Subcutaneous abdominal adipose tissue (tissue), 5 donors: ENCODE results near the gene PRRT3.
"Not testable (repeated sequence)": the region's sequence is repeated elsewhere in the genome, so short reads cannot be mapped to it uniquely, and the experiment has no call there.

ENCODE experiments used
- H3K27ac ChIP-seq: one replicate; pipeline ENCODE4 v1.7.0; 2013; ENCODE audit warnings: low read depth, mild to moderate bottlenecking, inconsistent platforms, low read length, moderate library complexity
- H3K27me3 ChIP-seq, 5 donors: one replicate each; pipeline ENCODE4 v1.7.0; 2013; ENCODE audit warnings: low read length in 5 of 5, inconsistent platforms in 1 of 5; ENCODE audit not compliant: control insufficient read depth in 5 of 5, insufficient read depth in 4 of 5
- H3K36me3 ChIP-seq, 5 donors: one replicate each; pipeline ENCODE4 v1.7.0; 2013; ENCODE audit warnings: low read length in 5 of 5; ENCODE audit not compliant: control insufficient read depth in 5 of 5, insufficient read depth in 5 of 5
- H3K4me1 ChIP-seq, 5 donors: one replicate each; pipeline ENCODE4 v1.7.0; 2013; ENCODE audit warnings: low read length in 5 of 5, mild to moderate bottlenecking in 3 of 5, moderate library complexity in 1 of 5; ENCODE audit not compliant: control insufficient read depth in 5 of 5, insufficient read depth in 5 of 5
- H3K4me3 ChIP-seq, 5 donors: one replicate each; pipeline ENCODE4 v1.7.0; 2013; ENCODE audit warnings: low read length in 5 of 5, low read depth in 1 of 5
- H3K9ac ChIP-seq, 5 donors: one replicate each; pipeline ENCODE4 v1.7.0; 2013; ENCODE audit warnings: low read length in 5 of 5, mild to moderate bottlenecking in 4 of 5, moderate library complexity in 3 of 5
- H3K9me3 ChIP-seq, 5 donors: one replicate each; pipeline ENCODE4 v1.7.0; 2013; ENCODE audit warnings: low read length in 5 of 5; ENCODE audit not compliant: control insufficient read depth in 5 of 5
- donor health status: healthy.
- donor health status: healthy.
- donor health status: healthy.
- donor health status: healthy.
- donor health status: healthy.

The PRRT3 gene

GRCh38 chr3:9901967-9902366 is 50.2 kb downstream of the PRRT3 start:
- H3K4me1 ChIP-seq = peaks cover 10 to 45% (median 38%) of the 10 kb centered on the region in 5 donors
- no peak overlapping the region for H3K9ac ChIP-seq
- no peaks in the 10 kb centered on the region for H3K9me3 ChIP-seq
- no peaks in the 10 kb centered on the region for H3K27me3 ChIP-seq
- peaks cover 0 to 7% (median 6%) of the 10 kb centered on the region in 5 donors for H3K36me3 ChIP-seq
- no peak overlapping the region for H3K4me3 ChIP-seq
- peak overlapping the region; percentile 81 for H3K27ac ChIP-seq

- not testable (repeated sequence) for H3K36me3 ChIP-seq, H3K9me3 ChIP-seq, H3K27me3 ChIP-seq, H3K9ac ChIP-seq, H3K4me3 ChIP-seq, H3K27ac ChIP-seq
- H3K4me1 ChIP-seq = peaks cover 10 to 46% (median 38%) of the 10 kb centered on the region in 5 donors
Observed at GRCh38 chr3:9900965-9901415, 51.2 kb downstream of the PRRT3 start.

- no peak overlapping the region for H3K4me3 ChIP-seq
- no peaks in the 10 kb centered on the region for H3K9me3 ChIP-seq
- H3K9ac ChIP-seq = no peak overlapping the region
- peak overlapping the region; percentile 16 for H3K27ac ChIP-seq
- H3K4me1 ChIP-seq = peaks cover 10 to 51% (median 38%) of the 10 kb centered on the region in 5 donors
- no peaks in the 10 kb centered on the region for H3K36me3 ChIP-seq
- H3K27me3 ChIP-seq = no peaks in the 10 kb centered on the region
Observed at GRCh38 chr3:9899289-9899791, 52.9 kb downstream of the PRRT3 start.

DNA sequence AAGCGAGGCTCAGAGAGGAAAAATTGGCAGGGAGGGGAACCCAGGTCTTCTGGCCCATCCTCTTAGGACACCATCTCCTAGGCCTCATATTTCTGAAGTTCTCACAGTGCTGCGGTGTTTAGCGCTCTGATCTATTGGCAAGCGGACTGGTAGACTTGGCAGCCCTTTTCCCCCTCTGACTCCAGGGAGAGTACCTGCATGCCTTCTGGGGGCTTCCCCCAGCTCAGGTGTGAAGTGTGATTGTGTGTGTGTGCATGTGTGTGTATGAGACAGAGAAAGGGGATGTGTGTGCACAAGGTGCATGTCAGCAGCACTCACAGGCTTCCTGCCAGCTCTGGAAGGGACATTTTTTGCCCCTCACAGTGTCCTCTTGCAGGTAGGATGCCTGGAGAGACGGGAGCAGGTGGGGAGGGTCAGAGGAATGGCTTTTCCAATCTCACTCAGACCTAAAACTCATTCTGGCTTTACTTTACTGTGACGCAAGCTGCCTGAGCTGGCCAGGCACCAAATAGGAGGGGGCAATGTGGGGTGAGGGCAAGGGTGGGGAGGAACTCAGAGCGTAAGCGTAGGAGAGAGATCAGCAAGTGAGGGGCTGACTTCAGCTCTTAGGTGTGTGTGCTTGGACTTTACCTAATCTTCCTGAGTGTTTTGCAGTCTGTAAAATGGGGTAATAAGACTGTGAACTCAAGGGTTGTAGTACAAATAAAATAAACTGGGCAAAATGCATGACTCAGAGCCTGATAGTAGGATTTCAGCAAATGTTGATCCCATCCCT is 53.6 kb downstream of the PRRT3 start:
- Histone ChIP-seq H3K4me1 (peaks cover 9 to 53% (median 36%) of the 10 kb centered on the region in 5 donors), H3K27me3 (no peaks in the 10 kb centered on the region), H3K27ac (peak overlapping the region; percentile 77), H3K9ac (peak overlapping the region in 1 of 5 donors; percentile 22), H3K9me3 (no peaks in the 10 kb centered on the region), H3K36me3 (peaks cover 0 to 3% (median under 1%) of the 10 kb centered on the region in 5 donors), H3K4me3 (no peak overlapping the region)

- H3K27ac ChIP-seq = peak overlapping the region; percentile 77
- peaks cover 0 to 12% (median 10%) of the 10 kb centered on the region in 5 donors for H3K36me3 ChIP-seq
- H3K9me3 ChIP-seq = no peaks in the 10 kb centered on the region
- H3K4me3 ChIP-seq = no peak overlapping the region
- H3K4me1 ChIP-seq = peaks cover 3 to 50% (median 30%) of the 10 kb centered on the region in 5 donors
- no peaks in the 10 kb centered on the region for H3K27me3 ChIP-seq
- peak overlapping the region in 2 of 5 donors; percentile 22 to 43 for H3K9ac ChIP-seq
Observed at GRCh38 chr3:9897408-9898372, 54.5 kb downstream of the PRRT3 start.

DNA sequence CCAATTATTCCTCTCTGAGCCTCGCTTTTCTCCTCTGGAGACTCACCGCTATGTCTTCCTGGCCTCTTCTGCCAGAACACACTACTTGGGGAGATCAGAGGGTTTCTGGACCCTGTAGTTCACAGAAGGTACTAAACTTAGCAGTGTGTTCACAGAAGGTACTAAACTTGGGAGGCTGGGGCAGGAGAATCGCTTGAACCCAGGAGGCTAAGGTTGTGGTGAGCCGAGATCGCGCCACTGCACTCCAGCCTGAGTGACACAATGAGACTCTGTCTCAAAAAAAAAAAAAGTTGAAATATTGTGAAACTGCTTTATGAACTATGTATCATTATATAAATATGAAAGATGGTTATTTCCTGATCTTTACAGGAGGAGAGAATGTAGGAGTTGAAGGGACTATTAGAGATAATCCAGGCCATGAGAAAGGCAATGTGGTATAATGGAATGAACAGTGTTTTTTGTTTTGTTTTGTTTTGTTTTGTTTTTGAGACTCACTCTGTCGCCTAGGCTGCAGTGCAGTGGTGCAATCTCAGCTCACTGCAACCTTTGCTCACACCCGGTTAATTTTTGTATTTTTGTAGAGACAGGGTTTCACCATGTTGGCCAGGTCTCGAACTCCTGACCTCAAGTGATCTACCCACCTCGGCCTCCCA is 55.3 kb downstream of the PRRT3 start:
- H3K4me3 ChIP-seq, H3K27me3 ChIP-seq, H3K9me3 ChIP-seq, H3K9ac ChIP-seq: not testable (repeated sequence)
- H3K4me1 ChIP-seq = peaks cover 3 to 48% (median 24%) of the 10 kb centered on the region in 5 donors
- H3K36me3 ChIP-seq = peaks cover 0 to 14% (median 13%) of the 10 kb centered on the region in 5 donors
- peak overlapping the region; percentile 77 for H3K27ac ChIP-seq

- not testable (repeated sequence) for H3K9ac ChIP-seq, H3K4me3 ChIP-seq, H3K27me3 ChIP-seq, H3K9me3 ChIP-seq
- Histone ChIP-seq H3K4me1 (peaks cover 5 to 58% (median 32%) of the 10 kb centered on the region in 5 donors), H3K27ac (peak overlapping the region; percentile 77), H3K36me3 (peaks cover 0 to 14% (median 13%) of the 10 kb centered on the region in 5 donors)
Observed at GRCh38 chr3:9895715-9896114, 56.5 kb downstream of the PRRT3 start.
